ENCODE data around the gene ARHGAP44.
"Not testable (repeated sequence)": the region's sequence is repeated elsewhere in the genome, so short reads cannot be mapped to it uniquely, and the experiment has no call there.

ARHGAP44 gene

DNA sequence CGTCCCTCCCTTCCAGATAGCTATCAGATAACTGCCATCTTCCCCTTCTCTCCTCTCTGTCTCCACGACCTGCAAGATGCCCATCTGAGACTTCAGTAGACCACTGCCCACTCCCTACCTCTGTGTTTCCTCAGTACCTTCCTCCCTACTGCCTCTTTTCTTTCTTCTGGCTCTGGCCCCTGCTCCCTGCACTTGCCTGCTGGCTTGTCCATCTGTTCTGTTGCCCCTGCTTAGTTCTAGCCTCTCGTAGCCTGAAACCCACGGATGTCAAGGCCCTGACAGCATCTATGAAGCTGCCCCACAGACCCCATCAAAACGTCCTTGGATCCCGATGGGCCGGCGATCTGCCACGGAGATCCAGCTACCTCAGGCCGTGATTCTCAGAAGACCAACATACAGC is 175.5 kb downstream of the ARHGAP44 start:
- DNase-seq (ENCODE audit: low read depth) = no peak

DNA sequence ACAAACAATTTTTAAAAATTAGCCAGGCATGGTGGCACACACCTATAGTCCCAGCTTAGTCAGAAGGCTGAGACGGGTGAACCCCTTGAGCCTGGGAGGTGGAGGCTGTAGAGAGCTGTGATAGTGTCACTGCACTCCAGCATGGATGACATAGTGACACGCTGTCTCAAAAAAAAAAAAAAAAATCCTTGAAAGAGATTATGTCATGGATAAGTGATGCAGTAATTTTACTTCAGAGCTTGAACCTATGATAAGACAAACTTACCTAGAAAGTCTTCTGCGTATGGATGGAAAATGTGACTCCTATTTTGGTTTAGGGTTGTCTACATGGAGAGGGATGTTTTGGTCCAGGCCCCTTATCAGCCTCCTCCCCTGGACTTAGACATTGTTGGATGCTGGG is 176.7 kb downstream of the ARHGAP44 start:
- DNase-seq (ENCODE audit: low read depth) = no peak

DNA sequence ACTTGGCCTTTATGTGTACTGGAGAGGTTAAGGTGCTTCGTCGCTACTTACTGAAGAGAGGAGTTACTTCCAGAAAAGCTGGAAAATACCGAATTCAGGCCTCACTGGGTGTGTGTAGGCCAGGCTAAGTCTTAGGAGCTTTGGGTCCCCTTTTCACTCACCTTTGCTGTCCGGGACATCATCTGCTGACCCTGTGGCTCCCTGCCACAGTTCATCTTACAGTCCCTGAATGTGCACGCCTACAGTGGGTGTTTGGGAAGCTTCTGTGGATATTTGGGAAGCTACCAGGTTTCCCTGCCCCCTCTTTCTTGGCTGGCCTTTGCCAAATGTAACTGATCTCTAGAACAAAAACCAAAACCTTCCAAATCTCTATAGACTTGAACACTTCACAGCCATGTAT is 177.1 kb downstream of the ARHGAP44 start:
- no peak for DNase-seq (ENCODE audit: low read depth)

DNA sequence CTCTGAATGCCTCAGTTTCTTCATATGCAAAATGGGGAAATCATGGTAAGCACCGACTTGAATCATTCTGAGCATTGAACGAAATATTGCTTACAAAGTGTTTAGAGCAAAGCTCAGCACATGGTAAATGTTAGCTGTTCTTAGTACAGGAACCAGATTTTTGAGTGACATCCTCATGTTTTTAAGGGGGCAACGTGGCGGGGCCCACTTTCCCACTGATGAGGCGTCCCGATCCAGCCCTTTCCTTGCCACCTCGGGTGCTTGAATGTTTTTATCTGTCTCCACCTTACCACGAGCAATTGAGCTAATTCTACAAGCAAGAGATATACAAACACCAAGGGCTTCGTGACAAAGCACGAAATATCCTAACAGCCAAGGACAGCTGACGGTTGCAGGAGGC is 178.7 kb downstream of the ARHGAP44 start:
- no peak for DNase-seq (ENCODE audit: low read depth)

DNA sequence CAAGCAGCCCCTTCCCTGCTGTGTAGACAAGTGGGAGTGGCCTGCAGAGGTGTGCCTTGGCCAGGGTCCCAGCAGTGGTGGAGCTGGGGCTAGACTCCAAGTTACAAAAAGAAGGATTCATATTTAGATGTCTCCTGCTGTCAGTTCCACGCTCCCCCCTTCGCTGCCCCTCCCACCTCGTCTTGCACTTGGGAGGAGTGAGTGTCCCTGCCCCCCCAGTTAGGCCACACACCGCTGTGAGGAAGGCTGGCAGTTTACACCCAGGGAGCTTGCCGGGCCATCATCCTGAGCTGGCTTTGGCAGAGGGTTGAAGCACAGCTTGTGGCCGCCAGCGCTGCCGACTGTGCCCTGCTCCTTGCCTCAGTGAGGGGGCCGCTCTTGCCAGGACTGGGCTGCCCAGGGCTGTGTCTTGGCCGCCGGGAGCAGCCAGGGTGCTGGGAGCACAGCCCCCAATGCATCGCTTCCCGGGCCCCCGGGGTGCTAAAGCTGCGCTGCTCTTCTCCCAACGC is 184.3 kb downstream of the ARHGAP44 start:
- DNase-seq (ENCODE audit: low read depth) = no peak

DNA sequence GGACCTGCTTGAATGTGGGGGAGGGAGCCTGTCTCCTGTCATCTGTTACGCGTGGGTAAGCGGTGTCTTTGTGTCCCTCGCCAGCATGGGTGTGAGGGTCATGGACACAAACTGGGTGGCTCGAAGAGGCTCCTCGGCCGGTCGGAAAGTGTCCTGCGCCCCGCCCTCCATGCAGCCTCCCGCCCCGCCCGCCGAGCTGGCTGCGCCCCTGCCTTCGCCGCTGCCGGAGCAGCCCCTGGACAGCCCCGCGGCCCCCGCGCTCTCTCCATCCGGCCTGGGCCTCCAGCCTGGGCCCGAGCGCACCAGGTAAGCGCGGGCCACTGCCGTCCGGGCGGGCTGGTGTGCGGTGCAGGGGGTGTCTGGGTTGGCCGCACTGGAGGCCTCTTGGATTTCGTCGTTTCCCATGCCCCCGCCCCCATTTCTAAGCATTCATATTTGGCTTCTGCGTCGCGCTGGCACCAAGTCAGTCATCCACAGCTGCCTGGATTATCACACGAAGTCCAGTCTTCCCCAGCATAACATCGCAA is 184.8 kb downstream of the ARHGAP44 start:
- DNase-seq (ENCODE audit: low read depth) = no peak

DNA sequence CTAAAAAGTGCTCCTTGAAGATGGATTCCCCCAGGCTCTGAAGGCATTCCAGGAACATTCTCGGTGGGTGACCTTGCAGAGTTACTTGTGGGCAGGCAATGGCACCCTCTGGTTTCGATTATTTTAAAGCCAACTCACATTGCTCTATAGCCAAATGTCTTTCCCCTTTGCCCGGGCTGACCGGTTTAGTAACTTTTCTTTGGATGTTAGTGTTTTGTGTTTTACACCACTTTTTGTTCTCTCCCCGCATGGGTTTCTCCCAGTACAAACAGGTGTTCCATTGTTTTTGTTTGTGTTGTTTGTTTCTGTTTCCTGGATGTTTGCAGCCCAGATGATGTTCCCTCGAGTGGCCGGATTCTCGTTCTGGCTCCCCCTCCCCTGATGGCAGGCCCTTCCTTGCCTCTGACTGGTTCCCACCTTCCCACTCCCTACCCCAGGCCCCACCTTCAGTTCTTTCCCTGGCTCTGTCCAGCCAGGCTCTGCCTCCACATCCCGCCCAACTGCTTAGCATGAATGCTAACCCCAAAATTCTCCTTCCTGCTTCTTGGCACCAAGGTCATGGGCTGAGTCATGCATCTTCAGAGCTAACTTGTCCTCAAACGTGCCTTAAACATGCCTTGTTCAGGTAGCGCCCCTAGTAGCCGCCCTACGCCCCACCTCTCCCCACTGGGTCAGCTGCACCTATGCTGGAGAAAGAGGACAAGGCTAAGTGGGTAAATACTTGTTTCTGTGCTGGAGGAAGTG is 187.9 kb downstream of the ARHGAP44 start:
- no peak for DNase-seq (ENCODE audit: low read depth)

DNA sequence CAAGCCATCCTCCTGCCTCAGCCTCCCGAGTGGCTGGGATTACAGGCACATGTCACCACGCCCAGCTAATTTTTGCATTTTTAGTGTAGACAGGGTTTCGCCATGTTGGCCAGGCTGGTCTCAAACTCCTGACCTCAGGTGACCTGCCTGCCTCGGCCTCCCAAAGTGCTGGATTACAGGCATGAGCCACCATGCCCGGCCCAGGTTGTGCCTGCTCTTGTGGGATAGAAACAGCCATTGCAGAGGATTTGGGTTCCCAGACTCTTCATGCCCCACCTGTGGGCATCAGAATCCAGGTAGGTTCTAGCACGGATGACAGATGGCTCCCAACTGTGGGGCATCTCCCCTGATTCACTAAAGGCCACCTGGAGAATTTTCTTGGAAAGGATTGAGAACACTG is 189.5 kb downstream of the ARHGAP44 start:
- not testable (repeated sequence) for DNase-seq (ENCODE audit: low read depth)

DNA sequence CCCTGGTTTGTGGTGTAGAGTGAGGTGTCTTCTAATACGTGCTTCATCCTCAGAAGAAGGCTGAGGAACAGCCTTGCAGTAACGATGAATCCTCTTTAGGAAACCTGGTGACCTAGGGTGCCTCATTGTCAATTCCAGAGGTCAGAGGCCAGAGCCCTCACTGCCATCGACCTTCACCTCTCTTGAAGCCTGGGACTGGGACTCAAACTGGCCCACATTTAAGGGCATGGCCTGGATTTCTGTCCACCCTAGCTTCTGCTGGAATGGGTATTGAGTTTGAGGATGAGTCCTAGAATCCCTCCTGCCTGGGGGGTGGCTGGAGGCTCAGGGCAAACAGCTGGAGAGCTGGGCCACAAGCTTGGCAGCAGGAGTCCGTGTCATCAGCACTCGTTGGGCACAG is 189.9 kb downstream of the ARHGAP44 start:
- no peak for DNase-seq (ENCODE audit: low read depth)

DNA sequence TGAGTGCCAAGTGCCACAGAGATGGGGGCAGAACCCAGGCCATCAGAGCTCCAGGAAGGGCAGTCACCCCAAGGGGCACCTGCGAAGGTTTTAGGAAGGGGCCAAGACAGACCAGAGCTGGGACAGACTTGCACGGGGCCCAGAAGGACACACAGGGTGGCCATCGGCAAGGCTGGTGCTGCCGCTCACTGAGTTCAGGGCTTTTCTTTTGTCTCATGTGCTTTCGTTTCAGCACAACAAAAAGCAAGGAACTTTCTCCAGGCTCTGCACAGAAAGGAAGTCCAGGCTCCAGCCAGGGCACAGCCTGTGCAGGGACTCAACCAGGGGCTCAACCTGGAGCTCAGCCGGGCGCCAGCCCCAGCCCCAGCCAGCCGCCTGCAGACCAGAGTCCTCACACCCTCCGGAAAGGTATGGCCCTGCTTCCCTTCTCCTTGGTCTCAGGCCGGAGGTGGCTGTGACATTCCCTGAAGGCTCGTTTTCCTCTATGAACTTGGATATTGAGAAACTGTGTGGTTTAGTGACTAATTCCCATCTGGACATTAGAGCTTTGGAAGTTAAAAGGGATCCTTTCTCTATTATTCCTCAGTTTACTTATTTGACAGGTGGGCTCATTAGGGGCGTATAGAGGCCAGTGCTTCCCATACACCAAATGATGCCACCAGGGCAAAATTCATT is 190.7 kb downstream of the ARHGAP44 start:
- DNase-seq (ENCODE audit: low read depth) = no peak

DNA sequence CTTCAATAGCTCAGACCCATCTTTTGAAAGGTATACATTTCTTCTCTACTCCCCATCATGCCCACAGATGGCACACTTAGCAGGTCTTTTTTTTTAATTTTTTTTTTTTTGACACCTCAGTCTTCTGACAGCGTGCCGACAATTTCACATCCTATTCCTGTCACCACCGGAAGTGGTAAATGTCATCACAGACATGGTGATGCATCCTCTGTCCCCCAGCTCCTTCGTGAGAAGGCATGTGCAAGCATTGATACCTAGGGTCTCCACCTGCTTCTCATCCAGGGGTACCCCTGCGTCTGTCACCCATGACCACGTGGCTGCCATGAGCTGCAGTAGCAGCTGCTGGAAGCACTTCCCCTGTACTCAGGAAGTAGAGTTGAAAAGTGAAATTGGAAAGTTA is 192.9 kb downstream of the ARHGAP44 start:
- no peak for DNase-seq (ENCODE audit: low read depth)

DNA sequence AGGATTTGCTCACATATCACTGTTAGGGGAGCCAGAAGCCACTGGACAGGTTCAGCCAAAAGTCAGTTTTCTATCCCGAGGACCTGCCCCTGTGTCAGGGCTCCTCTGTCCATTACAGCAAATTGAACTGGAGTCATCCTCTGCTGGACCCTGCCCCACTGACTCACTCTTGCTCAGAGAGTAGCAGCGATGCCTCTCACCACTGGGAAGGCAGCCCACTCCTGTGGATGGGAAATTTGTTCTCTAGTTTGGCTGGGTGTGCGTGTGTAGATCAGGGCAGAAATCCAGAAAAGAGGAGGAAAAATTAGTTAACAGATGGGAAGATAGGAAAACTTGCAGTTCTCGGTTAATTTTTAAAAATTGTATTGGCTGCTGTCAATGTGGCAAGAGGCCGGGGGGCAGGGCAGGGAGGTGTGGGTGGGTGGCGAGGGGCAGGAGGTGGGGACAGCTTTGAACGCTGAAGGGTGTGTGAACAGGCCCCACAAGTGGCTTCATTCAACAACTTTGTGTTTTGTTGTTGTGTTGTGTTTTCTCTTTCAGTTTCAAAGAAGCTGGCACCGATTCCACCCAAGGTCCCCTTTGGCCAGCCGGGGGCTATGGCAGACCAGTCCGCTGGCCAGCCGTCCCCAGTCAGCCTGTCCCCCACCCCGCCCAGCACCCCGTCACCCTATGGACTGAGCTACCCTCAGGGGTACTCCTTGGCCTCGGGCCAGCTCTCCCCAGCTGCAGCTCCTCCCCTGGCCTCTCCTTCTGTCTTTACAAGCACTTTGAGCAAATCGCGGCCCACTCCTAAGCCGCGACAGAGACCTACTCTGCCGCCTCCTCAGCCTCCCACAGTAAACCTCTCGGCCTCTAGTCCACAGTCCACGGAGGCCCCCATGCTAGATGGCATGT is 194.9 kb downstream of the ARHGAP44 start:
- no peak for DNase-seq (ENCODE audit: low read depth)

DNA sequence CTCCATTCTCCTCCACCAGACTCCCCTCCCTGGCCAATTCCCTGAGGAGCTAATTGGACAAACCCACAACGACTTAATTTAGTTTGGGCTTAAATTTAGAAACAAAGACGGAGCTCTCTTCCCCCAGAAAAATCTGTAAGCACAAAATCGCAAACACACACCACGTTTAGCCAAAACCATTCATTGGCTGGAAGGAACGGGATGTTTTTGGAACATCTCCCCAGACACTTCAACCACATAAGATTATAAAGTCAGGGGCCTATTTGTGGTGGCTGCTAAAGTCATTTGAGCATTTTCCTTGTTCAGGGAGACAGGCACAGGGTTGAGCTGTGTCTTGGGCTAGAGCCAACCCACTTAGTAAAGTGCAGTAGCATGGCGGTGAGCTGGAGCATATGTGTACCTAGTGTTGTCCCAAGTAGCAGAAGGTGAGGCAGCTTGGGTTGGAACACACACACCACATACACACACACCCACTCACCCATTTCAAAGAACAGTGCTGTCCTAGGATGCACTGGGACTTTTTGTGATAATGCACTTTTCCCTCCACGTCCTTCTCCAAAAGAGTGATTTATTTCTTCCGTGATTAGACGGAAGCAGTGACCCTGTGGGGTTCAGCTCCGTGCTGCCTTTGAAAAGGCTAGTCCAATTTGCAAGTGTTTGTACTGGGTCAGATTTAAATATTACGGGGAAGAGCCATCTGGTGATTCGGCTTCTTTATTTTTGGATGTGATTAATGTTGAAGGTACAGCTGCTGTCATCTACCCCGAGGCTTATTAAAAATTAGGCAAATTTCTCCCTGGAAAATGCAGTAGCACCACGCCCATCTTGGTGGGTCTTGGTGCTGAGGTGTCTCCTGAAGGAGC is 196.4 kb downstream of the ARHGAP44 start:
- no peak for DNase-seq (ENCODE audit: low read depth)

DNA sequence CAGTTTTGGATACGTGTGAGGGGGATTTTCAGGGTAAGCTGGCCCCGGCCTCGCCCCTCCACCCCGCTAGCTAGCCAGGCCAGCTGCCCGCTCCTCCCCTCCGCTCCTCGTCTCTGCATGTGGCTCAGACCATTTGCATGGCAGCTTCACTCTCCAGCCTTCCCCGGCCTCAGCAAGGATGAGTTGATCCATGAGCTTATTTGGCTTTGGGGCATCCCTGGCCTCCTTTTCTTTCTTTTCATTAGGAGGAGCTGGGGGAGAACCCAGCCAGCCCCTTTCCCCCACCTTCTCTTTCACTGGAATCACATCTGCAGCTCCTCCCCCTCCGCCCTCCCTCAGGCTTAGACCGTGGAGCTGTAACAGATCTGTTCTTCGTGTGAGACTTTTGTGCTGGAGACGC is 197.8 kb downstream of the ARHGAP44 start:
- DNase-seq (ENCODE audit: low read depth) = no peak

DNA sequence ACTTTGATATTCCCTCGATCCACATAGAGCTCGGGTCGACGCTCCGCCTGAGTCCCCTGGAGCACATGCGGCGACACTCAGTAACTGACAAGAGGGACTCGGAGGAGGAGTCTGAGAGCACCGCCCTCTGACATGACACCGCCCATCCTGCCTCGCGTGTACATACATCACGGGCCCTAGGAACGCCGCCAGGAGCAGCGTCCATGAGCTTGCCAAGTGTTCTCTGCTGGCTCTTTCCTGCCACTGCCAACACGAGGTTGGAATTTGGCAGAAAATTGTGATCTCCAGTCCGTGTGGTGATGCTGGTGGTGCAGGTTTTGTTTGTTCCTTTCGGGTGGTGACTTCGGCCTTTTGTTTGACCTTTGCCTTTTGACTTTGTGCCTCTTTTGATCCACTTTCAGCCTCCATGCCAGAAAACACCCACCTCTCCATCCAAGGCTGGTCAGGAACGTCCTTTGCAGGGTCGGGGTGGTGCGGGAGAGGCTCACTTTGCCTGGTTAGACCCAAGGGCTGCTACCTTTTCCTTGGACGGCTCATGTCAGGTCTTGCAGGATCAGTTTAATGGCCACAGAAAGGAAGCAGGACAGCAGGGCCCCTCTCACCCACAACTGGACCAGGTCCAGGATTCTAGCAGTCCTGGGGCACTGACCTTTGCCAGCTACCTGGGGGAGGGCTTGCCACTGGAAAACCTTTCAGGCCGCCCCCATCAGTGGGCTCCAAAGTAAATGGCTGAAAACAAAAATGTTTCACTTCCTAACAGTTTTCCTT is 200.9 kb downstream of the ARHGAP44 start:
- no peak for DNase-seq (ENCODE audit: low read depth)

DNA sequence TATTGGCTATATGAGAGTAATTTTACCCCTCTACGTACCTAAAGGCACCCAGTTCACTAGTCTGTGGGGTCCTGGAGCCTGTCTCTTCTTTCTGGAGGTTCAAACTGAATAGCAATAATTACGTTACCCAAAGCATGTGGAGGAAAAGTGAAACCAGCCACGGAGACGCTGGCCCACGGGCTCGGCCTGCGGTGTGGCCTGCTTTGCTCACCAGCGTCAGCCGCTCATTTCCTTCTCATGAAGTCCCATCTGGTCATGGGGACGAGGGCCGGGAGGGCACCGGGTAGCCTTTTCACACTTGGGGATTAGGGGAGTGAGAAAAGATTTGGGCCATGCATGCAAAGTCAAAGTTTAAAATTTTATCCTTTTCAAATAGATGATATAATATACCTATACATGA is 201.6 kb downstream of the ARHGAP44 start:
- no peak for DNase-seq (ENCODE audit: low read depth)

DNA sequence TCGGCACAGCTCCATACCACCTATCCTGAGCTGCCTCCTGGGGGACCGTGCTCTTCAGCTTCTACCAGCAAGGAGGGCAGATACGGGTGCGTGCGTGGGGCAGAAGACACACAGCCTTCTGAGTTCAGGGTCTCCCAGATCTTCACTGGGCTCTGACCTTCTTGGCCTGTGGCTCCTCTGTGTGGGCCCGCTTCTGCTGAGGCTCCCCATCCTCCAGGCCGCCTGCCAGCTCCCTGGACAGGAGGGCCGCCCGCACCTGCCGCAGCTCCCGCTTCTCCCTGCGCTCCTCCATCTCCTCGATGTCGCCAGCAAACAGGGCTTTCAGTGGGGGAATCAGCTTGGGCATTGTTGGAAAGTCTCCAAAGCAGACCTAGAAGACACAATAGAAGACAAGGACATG is 203.4 kb downstream of the ARHGAP44 start:
- no peak for DNase-seq (ENCODE audit: low read depth)

DNA sequence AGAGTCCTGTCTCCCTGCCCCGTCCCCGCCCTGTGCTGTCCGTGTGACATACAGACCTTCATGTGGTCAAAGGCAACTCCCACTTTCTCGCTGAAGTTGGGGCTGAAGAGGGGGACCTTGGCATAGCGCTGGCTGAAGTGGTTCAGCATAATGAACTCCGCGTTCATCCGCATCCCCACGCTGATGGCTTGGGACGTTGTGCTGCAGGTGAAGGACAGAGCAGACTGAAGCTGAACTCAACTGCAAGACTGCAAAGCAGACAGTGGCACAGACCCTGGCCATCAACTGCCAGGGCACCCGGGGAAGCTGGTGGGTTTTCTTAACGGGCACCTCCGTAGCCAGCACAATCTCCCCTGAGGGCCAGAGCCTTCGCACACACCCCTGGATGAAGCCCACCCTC is 204.3 kb downstream of the ARHGAP44 start:
- no peak for DNase-seq (ENCODE audit: low read depth)

DNA sequence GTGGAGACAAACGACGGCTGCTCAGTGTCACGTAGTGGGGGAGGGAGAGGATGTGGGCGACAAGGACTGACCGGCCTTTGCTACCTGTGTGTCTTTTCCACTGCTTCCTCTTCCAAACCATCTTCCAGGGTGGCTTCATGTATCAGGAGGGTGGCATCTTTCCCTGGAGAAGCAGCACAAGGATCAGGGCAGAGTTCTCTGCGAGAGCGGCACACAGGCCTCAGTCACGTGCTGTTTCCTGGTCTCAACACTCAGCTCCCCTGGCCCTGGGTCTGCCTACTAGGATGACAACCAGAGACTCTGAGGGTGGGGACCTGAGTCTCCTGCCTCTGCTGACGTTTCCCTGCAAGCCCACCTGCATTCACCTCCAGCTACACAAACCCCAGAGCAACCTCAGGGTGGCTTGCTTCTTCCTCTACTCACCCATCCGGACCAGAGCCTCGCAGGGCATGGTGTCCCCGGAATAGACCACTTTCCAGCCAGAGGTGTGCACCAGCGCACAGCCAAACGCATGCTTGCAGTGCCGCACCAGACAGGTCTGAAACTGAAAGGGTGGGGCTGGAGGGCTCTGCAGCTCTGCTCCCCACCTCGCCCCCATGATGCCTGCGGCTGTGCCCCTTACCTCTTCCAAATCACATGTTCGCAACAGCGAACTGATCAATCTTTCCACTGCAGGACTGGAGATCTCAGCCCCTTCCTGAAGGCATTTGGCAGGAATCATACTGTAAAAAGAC is 205.2 kb downstream of the ARHGAP44 start:
- DNase-seq (ENCODE audit: low read depth) = no peak
